ENCODE data around the gene RALGPS1.

DNA sequence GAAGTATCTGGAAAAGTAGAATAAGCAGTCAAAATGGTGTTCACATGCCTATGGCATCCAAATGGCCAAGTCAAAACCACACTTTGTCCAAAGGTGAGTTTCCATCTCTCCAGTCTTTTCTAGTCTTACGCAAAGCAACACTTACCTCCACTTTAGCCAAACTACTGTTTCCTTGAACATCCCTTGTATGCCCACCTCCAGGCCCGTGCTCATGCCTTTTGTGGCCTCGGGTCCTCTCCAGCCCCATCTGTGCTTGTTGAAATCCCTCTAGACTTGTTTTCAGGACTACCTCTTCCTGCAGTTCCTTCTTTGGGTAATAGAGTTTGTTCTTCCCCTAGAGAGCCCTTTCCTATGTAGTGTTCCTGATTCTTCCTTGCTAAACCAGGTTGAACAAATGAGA, 146.8 kb downstream of the RALGPS1 start:
- TF ChIP-seq, protein P1, sequence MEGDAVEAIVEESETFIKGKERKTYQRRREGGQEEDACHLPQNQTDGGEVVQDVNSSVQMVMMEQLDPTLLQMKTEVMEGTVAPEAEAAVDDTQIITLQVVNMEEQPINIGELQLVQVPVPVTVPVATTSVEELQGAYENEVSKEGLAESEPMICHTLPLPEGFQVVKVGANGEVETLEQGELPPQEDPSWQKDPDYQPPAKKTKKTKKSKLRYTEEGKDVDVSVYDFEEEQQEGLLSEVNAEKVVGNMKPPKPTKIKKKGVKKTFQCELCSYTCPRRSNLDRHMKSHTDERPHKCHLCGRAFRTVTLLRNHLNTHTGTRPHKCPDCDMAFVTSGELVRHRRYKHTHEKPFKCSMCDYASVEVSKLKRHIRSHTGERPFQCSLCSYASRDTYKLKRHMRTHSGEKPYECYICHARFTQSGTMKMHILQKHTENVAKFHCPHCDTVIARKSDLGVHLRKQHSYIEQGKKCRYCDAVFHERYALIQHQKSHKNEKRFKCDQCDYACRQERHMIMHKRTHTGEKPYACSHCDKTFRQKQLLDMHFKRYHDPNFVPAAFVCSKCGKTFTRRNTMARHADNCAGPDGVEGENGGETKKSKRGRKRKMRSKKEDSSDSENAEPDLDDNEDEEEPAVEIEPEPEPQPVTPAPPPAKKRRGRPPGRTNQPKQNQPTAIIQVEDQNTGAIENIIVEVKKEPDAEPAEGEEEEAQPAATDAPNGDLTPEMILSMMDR (conservative IDR thresholded peaks at IDR 0.05 in 1 of 2, IDR thresholded peaks at IDR 0.05 in 1 of 2; ENCODE audit: low read depth in 1 of 2, low read length in 2 of 2): no peak
- TF ChIP-seq EZH2 (IDR thresholded peaks at IDR 0.05; ENCODE audit: low read length, missing control alignments): no peak

Data from fibroblast of lung (primary cell).